K562 (cell line): Measurements from ENCODE around the gene EIF5B.

Experiments used
- ARNT ChIP-seq, 2 experiments: fragments of 450-650 bp; IDR thresholded peaks; 2 replicates each; pipeline ENCODE4 v1.6.1; 2016; ENCODE audit warnings: mild to moderate bottlenecking in 1 of 2
- CBX3 ChIP-seq, 2 experiments: IDR thresholded peaks; 1 replicate in 1 of 2; 2 replicates in 1 of 2; pipeline ENCODE4 v1.6.1; 2012; ENCODE audit warnings: inconsistent platforms in 2 of 2, low read length in 2 of 2, borderline replicate concordance in 1 of 2, control low read depth in 1 of 2
- CHD2 ChIP-seq: IDR thresholded peaks from 2 replicates; pipeline ENCODE4 v1.6.1; 2011; ENCODE audit warnings: low read depth, low read length
- EHMT2 ChIP-seq: fragments of 450-650 bp; IDR thresholded peaks from 2 replicates; pipeline ENCODE4 v1.6.1; 2018; ENCODE audit warnings: antibody characterized with exemption
- JUND ChIP-seq, 2 experiments: IDR thresholded peaks; 2 replicates in 1 of 2; 3 replicates in 1 of 2; pipeline ENCODE4 v1.6.1; 2011; ENCODE audit warnings: borderline replicate concordance in 2 of 2, low read depth in 2 of 2, low read length in 2 of 2, improper control_type of control experiment in 1 of 2, missing biosample characterization in 1 of 2, missing genetic modification characterization in 1 of 2, missing genetic modification reagents in 1 of 2
- KDM5B ChIP-seq: fragments of 200-600 bp; sonication (generic); IDR thresholded peaks from 2 replicates; pipeline ENCODE4 v1.6.1; 2012; ENCODE audit warnings: low read depth, mild to moderate bottlenecking, moderate library complexity, low read length, control low read depth, inconsistent platforms; ENCODE audit not compliant: insufficient replicate concordance
- KLF6 ChIP-seq: fragments of 250-450 bp; sonication (Bioruptor Pico); IDR thresholded peaks from 2 replicates; pipeline ENCODE4 v1.4.0; 2020; ENCODE audit warnings: mild to moderate bottlenecking, moderate library complexity, borderline replicate concordance
- LARP7 ChIP-seq: fragments of 450-650 bp; IDR thresholded peaks from 2 replicates; pipeline ENCODE4 v1.6.1; 2016
- POLR2A ChIP-seq: fragments of 450-650 bp; conservative IDR thresholded peaks from 2 replicates; pipeline ENCODE4 v1.6.1; 2016
- SPI1 ChIP-seq: IDR thresholded peaks from 2 replicates; pipeline ENCODE4 v1.6.1; 2011; ENCODE audit warnings: low read depth, low read length, control low read depth, borderline replicate concordance
- TAF1 ChIP-seq: IDR thresholded peaks from 2 replicates; pipeline ENCODE4 v1.6.1; 2011; ENCODE audit warnings: mild to moderate bottlenecking, low read length, moderate library complexity; ENCODE audit not compliant: insufficient read depth, control insufficient read depth, severe bottlenecking; ENCODE audit errors: extremely low read depth
- ZNF561 ChIP-seq: fragments of 450-650 bp; formaldehyde crosslinking; conservative IDR thresholded peaks from 2 replicates; pipeline ENCODE4 v1.4.0; 2020; ENCODE audit warnings: mild to moderate bottlenecking, moderate library complexity
- ZNF830 ChIP-seq: fragments of 250-450 bp; sonication (Bioruptor Pico); IDR thresholded peaks from 2 replicates; pipeline ENCODE4 v1.5.0; 2021; ENCODE audit warnings: mild to moderate bottlenecking
- TF ChIP-seq, protein P1 (sequence below), 3 experiments: IDR thresholded peaks in 2 of 3; conservative IDR thresholded peaks in 1 of 3; 2 replicates each; pipeline ENCODE4 v1.5.1; 2011 to 2012; ENCODE audit warnings: low read length in 3 of 3, mild to moderate bottlenecking in 3 of 3, control low read depth in 2 of 3, improper control_type of control experiment in 1 of 3, inconsistent platforms in 1 of 3, low read depth in 1 of 3, mixed read lengths in 1 of 3, moderate library complexity in 1 of 3; ENCODE audit not compliant: insufficient read depth in 2 of 3

- TF ChIP-seq ZNF830 (CRISPR knock-in tag): no peak
- no peak for TF ChIP-seq ARNT (IDR thresholded peaks at IDR 0.05)
- TF ChIP-seq JUND (IDR thresholded peaks at IDR 0.05; ENCODE audit: borderline replicate concordance, low read depth, low read length): no peak
- no peak for TF ChIP-seq JUND (tag; IDR thresholded peaks at IDR 0.05; ENCODE audit: borderline replicate concordance, low read depth, low read length)
- no peak for TF ChIP-seq KLF6
- TF ChIP-seq TAF1: no peak
- TF ChIP-seq EHMT2: no peak
- no peak for TF ChIP-seq LARP7
- no peak for TF ChIP-seq KDM5B
- TF ChIP-seq, protein P1, sequence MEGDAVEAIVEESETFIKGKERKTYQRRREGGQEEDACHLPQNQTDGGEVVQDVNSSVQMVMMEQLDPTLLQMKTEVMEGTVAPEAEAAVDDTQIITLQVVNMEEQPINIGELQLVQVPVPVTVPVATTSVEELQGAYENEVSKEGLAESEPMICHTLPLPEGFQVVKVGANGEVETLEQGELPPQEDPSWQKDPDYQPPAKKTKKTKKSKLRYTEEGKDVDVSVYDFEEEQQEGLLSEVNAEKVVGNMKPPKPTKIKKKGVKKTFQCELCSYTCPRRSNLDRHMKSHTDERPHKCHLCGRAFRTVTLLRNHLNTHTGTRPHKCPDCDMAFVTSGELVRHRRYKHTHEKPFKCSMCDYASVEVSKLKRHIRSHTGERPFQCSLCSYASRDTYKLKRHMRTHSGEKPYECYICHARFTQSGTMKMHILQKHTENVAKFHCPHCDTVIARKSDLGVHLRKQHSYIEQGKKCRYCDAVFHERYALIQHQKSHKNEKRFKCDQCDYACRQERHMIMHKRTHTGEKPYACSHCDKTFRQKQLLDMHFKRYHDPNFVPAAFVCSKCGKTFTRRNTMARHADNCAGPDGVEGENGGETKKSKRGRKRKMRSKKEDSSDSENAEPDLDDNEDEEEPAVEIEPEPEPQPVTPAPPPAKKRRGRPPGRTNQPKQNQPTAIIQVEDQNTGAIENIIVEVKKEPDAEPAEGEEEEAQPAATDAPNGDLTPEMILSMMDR (IDR thresholded peaks at IDR 0.05 in 2 of 3, conservative IDR thresholded peaks at IDR 0.05 in 1 of 3; ENCODE audit: insufficient read depth in 2 of 3, low read depth in 1 of 3, low read length in 3 of 3): no peak
- TF ChIP-seq ZNF561 (CRISPR knock-in tag): no peak
- TF ChIP-seq CBX3 (IDR thresholded peaks at IDR 0.05; ENCODE audit: borderline replicate concordance in 1 of 2, low read length in 2 of 2): no peak
- TF ChIP-seq POLR2A: no peak
- TF ChIP-seq SPI1: no peak
- TF ChIP-seq CHD2: no peak
These were observed 107.0 kb downstream of the EIF5B start for GRCh38 chr2:99444222-99444621.
